GM12874 (cell line): ENCODE results near the gene KANTR.

Source experiments
- TF ChIP-seq, protein P1 (sequence below): IDR thresholded peaks from 2 replicates; pipeline ENCODE4 v1.5.1; 2011; ENCODE audit warnings: low read depth, mild to moderate bottlenecking, control low read depth, low read length, moderate library complexity; ENCODE audit not compliant: insufficient read depth

KANTR gene, protein sequence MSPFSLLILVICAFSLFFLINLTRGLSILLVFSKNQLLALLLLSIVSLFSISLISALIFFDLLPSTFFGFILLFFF

DNA sequence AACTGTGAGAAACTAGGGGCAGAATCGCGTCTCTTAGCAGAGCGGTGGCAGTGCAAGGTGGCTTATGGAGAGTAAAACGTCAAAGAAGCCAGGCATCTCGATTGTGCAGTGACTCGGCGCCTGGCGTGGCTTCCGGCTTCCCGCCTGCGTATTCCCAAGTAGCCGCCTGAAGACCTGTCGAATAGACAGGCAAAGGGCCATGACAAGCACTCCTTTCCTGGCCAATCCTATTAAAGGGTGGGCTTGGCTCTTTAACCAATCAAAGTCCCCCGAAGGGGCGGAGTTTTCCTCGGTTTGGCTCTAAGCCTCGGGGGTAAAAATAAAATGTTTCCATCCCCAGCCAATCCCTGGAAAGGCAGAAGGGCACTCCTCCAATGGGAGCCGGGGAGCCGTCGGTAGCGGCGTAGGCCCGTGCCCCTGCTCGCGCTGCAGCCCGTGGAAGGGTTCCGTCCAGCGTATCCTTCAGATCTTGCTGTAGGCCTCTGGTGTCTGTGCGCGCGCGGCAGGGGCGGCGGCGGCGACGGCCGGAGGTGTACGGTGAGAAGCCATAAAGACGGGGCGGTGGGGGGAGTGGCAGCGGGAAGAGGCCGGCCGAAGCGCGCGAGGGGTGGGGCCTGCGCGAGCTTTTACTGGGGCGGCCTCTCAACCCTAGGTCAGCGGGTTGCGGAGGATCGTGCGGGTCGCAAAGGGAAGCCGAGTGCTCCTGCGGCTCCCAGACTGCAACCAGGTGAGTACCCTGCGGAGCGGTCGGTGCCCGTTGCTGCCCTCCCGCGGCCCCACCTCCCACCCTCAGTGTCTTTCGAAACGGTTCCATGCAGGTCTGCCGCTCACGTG is at the start of gene KANTR:
KANTR (plus strand) TSS at position 395 of the 834 bp plus-strand sequence. CDS start 30,131 bp downstream, outside the sequence.
- TF ChIP-seq, protein P1, sequence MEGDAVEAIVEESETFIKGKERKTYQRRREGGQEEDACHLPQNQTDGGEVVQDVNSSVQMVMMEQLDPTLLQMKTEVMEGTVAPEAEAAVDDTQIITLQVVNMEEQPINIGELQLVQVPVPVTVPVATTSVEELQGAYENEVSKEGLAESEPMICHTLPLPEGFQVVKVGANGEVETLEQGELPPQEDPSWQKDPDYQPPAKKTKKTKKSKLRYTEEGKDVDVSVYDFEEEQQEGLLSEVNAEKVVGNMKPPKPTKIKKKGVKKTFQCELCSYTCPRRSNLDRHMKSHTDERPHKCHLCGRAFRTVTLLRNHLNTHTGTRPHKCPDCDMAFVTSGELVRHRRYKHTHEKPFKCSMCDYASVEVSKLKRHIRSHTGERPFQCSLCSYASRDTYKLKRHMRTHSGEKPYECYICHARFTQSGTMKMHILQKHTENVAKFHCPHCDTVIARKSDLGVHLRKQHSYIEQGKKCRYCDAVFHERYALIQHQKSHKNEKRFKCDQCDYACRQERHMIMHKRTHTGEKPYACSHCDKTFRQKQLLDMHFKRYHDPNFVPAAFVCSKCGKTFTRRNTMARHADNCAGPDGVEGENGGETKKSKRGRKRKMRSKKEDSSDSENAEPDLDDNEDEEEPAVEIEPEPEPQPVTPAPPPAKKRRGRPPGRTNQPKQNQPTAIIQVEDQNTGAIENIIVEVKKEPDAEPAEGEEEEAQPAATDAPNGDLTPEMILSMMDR = no peak

DNA sequence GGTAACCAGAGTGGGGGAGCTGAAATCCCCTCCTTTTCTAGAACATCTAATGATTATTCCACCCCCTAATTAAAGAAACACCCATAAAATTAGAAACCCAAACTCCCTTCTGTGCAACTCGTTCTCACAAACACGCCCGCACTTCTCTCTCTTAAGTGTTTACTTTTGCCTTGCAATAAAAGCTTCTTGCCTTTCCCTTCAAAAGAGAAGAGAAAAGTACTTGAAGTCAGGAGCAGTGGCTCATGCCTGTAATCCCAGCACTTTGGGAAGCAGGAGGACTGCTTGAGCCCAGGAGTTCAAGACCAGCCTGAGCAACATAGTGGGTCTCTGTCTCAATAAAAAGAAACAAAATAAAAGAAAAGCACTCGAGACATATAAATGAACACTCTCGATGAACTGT is 48.9 kb upstream of the KANTR start:
- TF ChIP-seq, protein P1 = no peak

DNA sequence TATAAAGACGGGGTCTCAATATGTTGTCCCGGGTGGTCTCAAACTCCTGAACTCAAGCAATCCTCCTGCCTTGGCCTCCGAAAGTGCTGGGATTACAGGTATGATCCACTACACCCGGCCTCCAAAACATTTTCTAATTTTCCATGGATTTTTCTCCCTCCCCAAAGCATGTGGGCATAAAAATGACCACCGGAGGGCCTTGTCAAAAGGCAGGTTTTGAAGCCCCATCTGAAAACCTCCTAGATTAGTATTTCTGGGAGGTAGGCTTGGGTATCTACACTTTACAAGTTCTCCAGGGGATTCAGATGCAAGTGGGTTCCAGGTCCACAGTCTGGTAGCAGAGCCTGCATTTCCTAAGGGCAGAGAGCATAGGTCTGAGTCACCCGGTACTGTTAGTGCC is 46.7 kb upstream of the KANTR start:
- TF ChIP-seq, protein P1 = no peak

DNA sequence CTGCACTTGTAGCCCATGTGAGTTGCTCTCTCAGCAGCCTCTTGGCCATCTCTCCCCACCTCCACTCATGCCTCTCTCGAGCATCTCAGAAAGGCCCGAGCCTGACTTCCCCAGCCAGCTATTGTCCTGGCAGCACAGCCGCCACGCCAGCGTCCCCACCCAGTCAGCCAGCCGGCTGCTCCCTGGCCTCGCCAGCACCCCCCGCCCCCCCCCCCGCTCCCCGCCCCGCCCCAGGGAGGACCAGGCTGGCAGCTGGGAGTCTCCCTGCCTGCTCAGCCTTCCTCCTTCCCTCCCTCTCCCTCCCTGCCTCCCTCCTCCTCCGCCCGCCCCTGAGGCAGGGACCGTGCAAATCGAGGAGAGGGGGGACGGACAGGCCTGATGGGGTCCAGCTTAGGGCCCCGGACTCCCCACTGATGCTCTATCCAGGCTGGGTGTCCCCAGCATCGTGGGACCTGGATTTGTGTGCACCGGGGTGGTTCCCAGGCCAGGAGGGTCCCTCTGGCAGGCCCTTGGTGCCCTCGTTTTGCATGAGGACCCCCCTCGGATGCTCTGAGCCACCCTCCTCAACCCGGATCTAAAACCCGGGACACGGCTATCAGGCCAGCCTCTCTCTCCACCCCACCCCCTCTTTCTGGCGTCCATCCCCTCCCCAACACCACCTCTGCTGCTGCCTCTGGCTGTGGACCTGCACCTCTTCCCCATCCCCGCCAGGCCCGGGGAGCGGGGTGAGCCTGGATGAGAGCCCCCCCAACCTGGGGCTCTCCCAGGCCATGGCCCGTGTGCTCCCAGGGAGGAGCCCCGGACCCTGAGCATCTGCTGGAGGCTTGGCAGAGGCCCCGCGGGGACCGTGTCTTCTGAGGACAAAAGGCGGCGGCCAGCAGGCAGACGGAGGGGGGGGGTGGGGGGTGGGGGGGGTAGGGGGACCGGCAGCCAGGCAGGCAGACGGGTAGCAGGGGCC is 45.5 kb upstream of the KANTR start, which contains the start of gene GPR173:
GPR173 (plus strand) TSS at position 621 of the 958 bp plus-strand sequence. CDS start 27,833 bp downstream, outside the sequence.
- TF ChIP-seq, protein P1 = no peak

DNA sequence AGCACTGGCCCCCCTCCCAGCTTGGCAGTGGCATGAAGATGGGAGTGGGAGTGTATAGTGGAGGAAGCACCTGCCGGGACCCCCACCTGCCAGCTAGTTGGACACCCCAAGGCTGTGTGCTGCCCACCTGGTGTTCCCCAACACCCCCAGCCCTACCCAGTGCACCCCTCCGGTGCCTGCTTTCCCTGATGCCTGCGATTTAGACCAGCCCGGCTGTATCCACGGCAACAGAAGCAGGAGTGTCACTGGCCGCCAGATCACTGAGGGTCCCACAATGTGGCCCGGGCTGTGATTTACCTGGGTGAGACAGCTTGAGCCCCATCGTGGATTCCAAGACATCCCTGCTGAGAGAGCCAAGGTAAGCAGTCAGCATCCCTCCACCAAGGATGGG is 44.8 kb upstream of the KANTR start:
- TF ChIP-seq, protein P1 = no peak

DNA sequence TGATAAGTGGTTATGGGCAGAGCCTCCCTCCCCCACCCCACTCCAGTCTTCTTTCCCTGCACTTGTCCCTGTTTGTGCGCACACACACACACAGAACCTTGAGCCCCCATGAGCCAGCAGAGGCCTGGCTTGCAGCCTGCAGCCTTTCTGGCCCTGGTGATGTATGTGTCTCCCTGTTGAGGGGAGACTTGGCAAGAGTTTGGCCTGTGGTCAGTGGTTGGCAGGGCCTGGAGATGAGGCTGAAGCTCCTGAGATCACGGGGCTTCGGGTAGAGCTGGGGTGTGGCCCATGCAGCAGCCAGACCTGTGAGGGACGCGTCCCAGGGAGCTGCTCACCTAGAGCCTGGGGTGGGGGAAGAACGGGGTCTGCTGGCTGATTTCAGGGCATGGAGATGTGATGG is 43.1 kb upstream of the KANTR start:
- TF ChIP-seq, protein P1 = no peak
